Stimulated activated naive CD8-positive, alpha-beta T cell treated with anti-CD3 and anti-CD28 coated beads, Interleukin-15, Interleukin-2, amounts not matched to agents 100 ng/mL and 50 ng/mL, for 24 hours (primary cell): ENCODE results near the gene SLC39A11.

Source experiments
- H3K27ac Mint-ChIP-seq: one replicate; pipeline ENCODE4 v1.8.0; 2021; ENCODE audit warnings: mild to moderate bottlenecking, mixed read lengths
- H3K27me3 Mint-ChIP-seq: one replicate; pipeline ENCODE4 v1.8.0; 2021; ENCODE audit warnings: mixed read lengths
- H3K36me3 Mint-ChIP-seq: one replicate; pipeline ENCODE4 v1.8.0; 2021; ENCODE audit warnings: low read depth, mixed read lengths
- H3K4me1 Mint-ChIP-seq: one replicate; pipeline ENCODE4 v1.8.0; 2021; ENCODE audit warnings: low read depth, mixed read lengths
- H3K4me3 Mint-ChIP-seq: one replicate; pipeline ENCODE4 v1.8.0; 2021; ENCODE audit warnings: mild to moderate bottlenecking, mixed read lengths
- H3K9me3 Mint-ChIP-seq: one replicate; pipeline ENCODE4 v1.8.0; 2021; ENCODE audit warnings: mixed read lengths

Gene SLC39A11

DNA sequence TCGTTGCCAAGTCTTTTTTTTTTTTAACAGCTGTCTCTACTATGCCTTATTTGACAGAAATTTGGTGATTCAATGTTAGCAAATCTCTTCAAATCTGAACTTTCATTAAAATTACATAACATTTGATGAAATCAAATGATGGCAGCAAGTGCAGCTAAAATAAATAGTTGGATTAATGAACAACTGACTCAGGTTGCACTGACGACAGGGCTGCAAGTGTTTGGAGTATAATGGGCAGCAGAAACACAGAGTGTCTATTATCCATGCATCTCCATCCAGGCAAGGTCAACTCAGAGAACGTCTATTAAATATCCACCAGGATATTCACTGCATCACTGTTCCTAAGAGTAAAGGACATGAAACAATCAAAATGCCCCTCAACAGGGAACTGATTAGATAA lies 109.8 kb downstream of the SLC39A11 start:
- Mint-ChIP-seq H3K4me3 (no peak overlapping the region), H3K36me3 (peaks cover 3% of the 10 kb centered on the region), H3K4me1 (peaks cover 24% of the 10 kb centered on the region), H3K27ac (no peak overlapping the region), H3K9me3 (peaks cover 4% of the 10 kb centered on the region), H3K27me3 (no peaks in the 10 kb centered on the region)

- Mint-ChIP-seq H3K27me3 (no peaks in the 10 kb centered on the region), H3K36me3 (peaks cover 10% of the 10 kb centered on the region), H3K4me1 (peaks cover 34% of the 10 kb centered on the region), H3K9me3 (peaks cover 4% of the 10 kb centered on the region), H3K4me3 (no peak overlapping the region), H3K27ac (no peak overlapping the region)
These were observed 113.8 kb downstream of the SLC39A11 start for GRCh38 chr17:72978593-72979218.

GRCh38 chr17:72977771-72978417 lies 114.6 kb downstream of the SLC39A11 start:
- peaks cover 34% of the 10 kb centered on the region for H3K4me1 Mint-ChIP-seq
- H3K27me3 Mint-ChIP-seq = no peaks in the 10 kb centered on the region
- H3K36me3 Mint-ChIP-seq = peaks cover 10% of the 10 kb centered on the region
- H3K9me3 Mint-ChIP-seq = peaks cover 4% of the 10 kb centered on the region
- H3K4me3 Mint-ChIP-seq = no peak overlapping the region
- H3K27ac Mint-ChIP-seq = no peak overlapping the region

GRCh38 chr17:72976971-72977770 lies 115.3 kb downstream of the SLC39A11 start:
- no peaks in the 10 kb centered on the region for H3K27me3 Mint-ChIP-seq
- peaks cover 10% of the 10 kb centered on the region for H3K36me3 Mint-ChIP-seq
- H3K4me1 Mint-ChIP-seq = peaks cover 34% of the 10 kb centered on the region
- H3K9me3 Mint-ChIP-seq = peaks cover 4% of the 10 kb centered on the region
- H3K4me3 Mint-ChIP-seq = no peak overlapping the region
- peak overlapping the region; percentile 59 for H3K27ac Mint-ChIP-seq

- Mint-ChIP-seq H3K9me3 (peaks cover 4% of the 10 kb centered on the region), H3K27me3 (no peaks in the 10 kb centered on the region), H3K36me3 (peaks cover 10% of the 10 kb centered on the region), H3K27ac (no peak overlapping the region), H3K4me1 (peaks cover 34% of the 10 kb centered on the region), H3K4me3 (no peak overlapping the region)
These were observed 117.0 kb downstream of the SLC39A11 start for GRCh38 chr17:72975509-72975908.

- no peak overlapping the region for H3K4me3 Mint-ChIP-seq
- H3K27me3 Mint-ChIP-seq = no peaks in the 10 kb centered on the region
- peaks cover 7% of the 10 kb centered on the region for H3K36me3 Mint-ChIP-seq
- peaks cover 32% of the 10 kb centered on the region for H3K4me1 Mint-ChIP-seq
- H3K9me3 Mint-ChIP-seq = peaks cover 4% of the 10 kb centered on the region
- no peak overlapping the region for H3K27ac Mint-ChIP-seq
These were observed 117.8 kb downstream of the SLC39A11 start for GRCh38 chr17:72974605-72975232.

DNA sequence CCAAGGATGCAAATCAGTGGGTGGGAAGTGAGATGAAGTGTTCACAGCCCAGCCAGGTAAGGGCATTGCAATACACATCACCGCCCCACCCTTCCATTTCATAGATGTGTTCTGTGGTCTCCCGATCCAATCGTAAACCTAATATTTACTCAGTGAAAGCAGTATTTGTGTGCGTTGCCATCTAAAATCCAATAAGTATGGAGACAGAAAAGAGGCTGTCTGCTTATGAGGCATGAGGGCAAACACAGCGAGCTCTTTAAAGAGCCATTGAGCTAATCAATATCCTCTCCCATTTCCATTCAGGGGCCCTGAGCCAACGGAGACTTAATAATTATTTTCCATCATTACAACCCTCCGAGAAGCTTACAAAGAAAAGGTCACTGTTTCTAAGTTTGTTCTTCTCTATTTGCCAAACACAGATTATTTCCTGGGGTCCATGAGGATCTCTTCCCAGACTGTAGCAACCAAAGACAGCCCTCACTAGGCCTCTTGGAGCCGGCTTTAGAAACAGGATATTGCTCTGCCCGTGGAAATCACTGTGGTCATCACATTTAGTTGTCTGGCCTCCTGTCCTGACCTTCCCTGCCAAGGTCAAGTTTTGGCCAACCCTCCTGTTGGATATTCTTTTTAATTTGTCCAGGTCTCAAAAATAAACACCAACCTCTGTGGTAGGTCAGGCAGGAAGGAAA lies 120.1 kb downstream of the SLC39A11 start:
- Mint-ChIP-seq H3K27me3 (no peaks in the 10 kb centered on the region), H3K36me3 (peaks cover 7% of the 10 kb centered on the region), H3K27ac (no peak overlapping the region), H3K4me3 (no peak overlapping the region), H3K4me1 (peaks cover 13% of the 10 kb centered on the region), H3K9me3 (no peaks in the 10 kb centered on the region)

DNA sequence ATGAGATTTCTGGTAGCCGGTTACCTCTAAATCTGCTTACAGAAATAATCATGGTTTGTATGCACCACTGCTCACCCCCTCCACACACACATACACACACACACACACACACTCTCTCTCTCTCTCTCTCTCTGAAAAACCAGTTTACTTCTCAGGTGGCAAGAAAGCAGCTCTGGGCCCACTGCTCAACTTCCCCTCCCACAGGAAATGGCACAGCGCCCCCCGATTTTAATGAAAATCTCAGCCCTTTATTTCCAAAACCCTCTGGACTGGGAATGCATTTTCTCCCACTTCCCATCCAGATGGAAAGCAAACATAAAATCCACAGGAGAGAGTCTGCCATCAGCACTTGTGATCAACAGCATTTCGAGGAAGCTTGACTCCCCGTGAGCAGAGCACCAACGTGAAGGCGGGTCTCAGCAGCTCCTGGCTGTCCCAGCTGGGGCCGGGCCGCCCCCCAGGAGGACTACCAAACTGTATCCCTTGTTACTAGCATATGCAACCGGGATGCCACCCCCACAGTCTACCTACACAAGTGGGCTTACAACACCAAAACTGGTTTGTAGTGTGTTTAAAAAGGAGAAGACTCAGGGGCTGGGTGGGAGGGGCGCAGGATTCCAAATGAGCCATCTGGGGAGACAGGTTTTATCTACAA lies 121.1 kb downstream of the SLC39A11 start:
- Mint-ChIP-seq H3K4me1 (peaks cover 3% of the 10 kb centered on the region), H3K36me3 (peaks cover 6% of the 10 kb centered on the region), H3K4me3 (no peak overlapping the region), H3K27me3 (no peaks in the 10 kb centered on the region), H3K27ac (no peak overlapping the region), H3K9me3 (no peaks in the 10 kb centered on the region)

DNA sequence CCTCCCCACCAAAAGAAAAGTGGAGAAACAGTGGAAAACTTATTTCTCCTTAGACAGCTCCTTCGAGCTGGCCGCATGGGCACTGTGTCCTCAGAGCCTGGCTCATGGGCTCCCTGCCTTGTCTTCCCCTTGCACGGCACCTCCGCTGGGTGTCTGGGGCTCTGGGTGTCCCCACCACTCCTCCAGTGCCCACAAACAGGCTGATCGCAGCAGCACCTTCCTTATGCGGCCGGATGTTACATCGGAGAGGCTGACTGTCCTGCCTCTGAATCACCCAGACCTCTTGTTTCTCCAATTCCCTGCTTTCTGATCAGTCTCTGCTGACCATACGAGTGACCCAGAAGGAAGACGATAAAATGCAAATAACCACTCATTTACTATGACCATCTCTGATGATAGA lies 121.7 kb downstream of the SLC39A11 start:
- no peaks in the 10 kb centered on the region for H3K4me1 Mint-ChIP-seq
- H3K27me3 Mint-ChIP-seq = no peaks in the 10 kb centered on the region
- H3K27ac Mint-ChIP-seq = no peak overlapping the region
- H3K9me3 Mint-ChIP-seq = no peaks in the 10 kb centered on the region
- H3K36me3 Mint-ChIP-seq = peaks cover 3% of the 10 kb centered on the region
- no peak overlapping the region for H3K4me3 Mint-ChIP-seq

- Mint-ChIP-seq H3K27me3 (no peaks in the 10 kb centered on the region), H3K4me3 (no peak overlapping the region), H3K36me3 (no peaks in the 10 kb centered on the region), H3K4me1 (no peaks in the 10 kb centered on the region), H3K9me3 (no peaks in the 10 kb centered on the region), H3K27ac (no peak overlapping the region)
These were observed 122.2 kb downstream of the SLC39A11 start for GRCh38 chr17:72970246-72970645.

- Mint-ChIP-seq H3K4me1 (no peaks in the 10 kb centered on the region), H3K4me3 (no peak overlapping the region), H3K36me3 (no peaks in the 10 kb centered on the region), H3K9me3 (no peaks in the 10 kb centered on the region), H3K27me3 (no peaks in the 10 kb centered on the region), H3K27ac (no peak overlapping the region)
These were observed 123.1 kb downstream of the SLC39A11 start for GRCh38 chr17:72969293-72969906.

DNA sequence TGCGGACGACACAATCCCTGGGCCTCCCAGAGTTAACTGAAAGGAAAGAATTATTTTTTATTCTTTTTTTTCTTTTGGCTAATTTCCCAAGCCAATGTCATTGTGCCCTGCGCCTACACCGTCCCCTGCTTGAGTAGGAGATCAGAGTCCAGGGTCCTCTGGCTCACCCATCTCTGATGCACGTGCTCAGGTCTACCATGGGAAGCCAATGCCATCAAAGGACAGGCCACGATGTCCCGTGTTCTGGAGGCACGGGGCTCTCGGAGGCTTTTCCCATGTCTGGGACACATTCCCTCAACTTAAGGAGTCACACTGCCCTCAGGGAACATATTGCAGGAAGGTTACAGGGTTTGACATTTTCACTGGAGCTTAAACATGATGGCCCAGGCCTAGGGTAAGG lies 123.7 kb downstream of the SLC39A11 start:
- Mint-ChIP-seq H3K27me3 (no peaks in the 10 kb centered on the region), H3K4me1 (no peaks in the 10 kb centered on the region), H3K36me3 (no peaks in the 10 kb centered on the region), H3K4me3 (no peak overlapping the region), H3K27ac (no peak overlapping the region), H3K9me3 (no peaks in the 10 kb centered on the region)

DNA sequence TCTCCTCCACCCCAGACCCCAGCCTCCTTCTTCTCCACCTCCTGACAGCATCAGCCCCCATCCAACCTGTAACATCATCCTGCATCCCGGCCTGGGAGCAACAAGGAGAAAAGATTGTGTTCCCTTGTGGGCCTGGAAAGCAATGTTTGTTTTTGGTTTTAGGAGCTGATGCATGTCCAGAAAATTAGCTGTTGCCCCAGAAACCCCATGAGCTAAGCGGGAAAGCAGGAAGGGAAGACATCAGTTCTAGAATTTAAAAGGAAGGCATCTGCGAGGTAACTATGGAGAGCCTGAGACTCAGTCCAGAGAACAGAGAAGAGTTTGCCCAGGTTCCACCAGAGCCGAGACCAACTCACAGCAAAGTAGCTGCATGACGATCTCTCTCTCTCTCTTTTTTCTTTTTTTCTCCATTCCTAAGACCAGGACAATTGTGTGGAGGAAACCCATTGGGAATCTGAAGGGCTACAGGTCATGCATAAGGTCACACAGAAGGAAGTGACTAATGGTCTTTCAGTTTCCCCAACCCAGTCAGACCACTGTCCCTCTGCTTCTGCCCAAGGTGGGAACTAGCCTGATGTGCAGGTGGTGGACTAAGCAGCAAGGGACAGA lies 124.4 kb downstream of the SLC39A11 start:
- H3K4me3 Mint-ChIP-seq = no peak overlapping the region
- H3K4me1 Mint-ChIP-seq = no peaks in the 10 kb centered on the region
- no peak overlapping the region for H3K27ac Mint-ChIP-seq

More for the DNA sequence above, 124.4 kb downstream of the SLC39A11 start:
- Mint-ChIP-seq H3K36me3 (no peaks in the 10 kb centered on the region), H3K9me3 (no peaks in the 10 kb centered on the region), H3K27me3 (no peaks in the 10 kb centered on the region)
